Measurements from ENCODE around the gene FTMT. TPM values are rescaled to one million over a fixed set of nuclear protein-coding genes. Genes with fewer than 3 reads are reported as not detected.

FTMT gene
- total and polyA plus RNA-seq, 2 of the 4 experiments (the other 2 are of a cell fraction): not detected

DNA sequence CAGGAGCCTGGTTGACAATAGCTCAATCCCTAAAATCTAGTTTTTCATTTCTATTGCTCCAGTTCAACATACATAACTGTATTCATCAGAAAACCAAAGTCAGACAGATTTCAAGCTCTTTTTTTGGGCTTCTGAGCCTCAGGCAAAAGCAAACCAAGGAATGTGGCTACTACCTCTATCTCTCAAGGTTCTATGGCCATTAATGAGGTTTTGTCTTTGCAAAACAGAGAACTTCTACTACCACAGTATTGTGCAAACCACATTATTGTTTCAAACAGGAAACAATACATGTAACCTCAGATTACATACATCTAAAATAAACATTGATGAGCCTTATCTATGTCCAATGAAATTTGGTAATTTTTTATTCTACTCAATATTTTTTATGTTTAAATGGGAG, 35.5 kb upstream of the FTMT start:
- POLR2A ChIA-PET (ENCODE audit: unreplicated experiment): no interaction called here
- no TSS peak for BruUV-seq (replicated peaks)

More for the DNA sequence above, 35.5 kb upstream of the FTMT start:
- Histone ChIP-seq H3K79me1 (ENCODE audit: low read depth in 1 of 2, low read length in 2 of 2) (no peaks in the 10 kb centered on the region), H4K8ac (ENCODE audit: low read depth in 2 of 2, low read length in 2 of 2) (no peak overlapping the region), H3K56ac (ENCODE audit: extremely low read depth, insufficient read depth, low read length) (no peak overlapping the region), H2BK5ac (ENCODE audit: low read depth, low read length, poor library complexity, severe bottlenecking) (no peak overlapping the region), H3K9me3 (ENCODE audit: control insufficient read depth, insufficient read depth, low read length) (no peaks in the 10 kb centered on the region), H3K9me1 (ENCODE audit: insufficient read depth, low read length) (no peaks in the 10 kb centered on the region), H2BK120ac (ENCODE audit: low read depth, low read length) (no peak overlapping the region), H2AK5ac (ENCODE audit: low read depth, low read length) (no peak overlapping the region), H3K4ac (ENCODE audit: low read depth, low read length) (no peak overlapping the region), H4K20me1 (ENCODE audit: insufficient read depth, low read length) (no peaks in the 10 kb centered on the region), H4K91ac (ENCODE audit: insufficient read depth, low read depth, low read length) (no peak overlapping the region), H4K5ac (ENCODE audit: low read depth, low read length) (no peak overlapping the region), H3K36me3 (ENCODE audit: control insufficient read depth, insufficient read depth, low read length) (no peaks in the 10 kb centered on the region), H3K27me3 (ENCODE audit: control insufficient read depth, insufficient read depth, low read length) (no peaks in the 10 kb centered on the region), H3K4me2 (ENCODE audit: low read depth, low read length) (no peak overlapping the region), H3K4me3 (ENCODE audit: insufficient read depth, low read depth, low read length) (no peak overlapping the region), H3K18ac (ENCODE audit: low read depth, low read length) (no peak overlapping the region), H2BK20ac (ENCODE audit: low read depth, low read length) (no peak overlapping the region), H3K14ac (replicated peaks; ENCODE audit: low read depth, low read length) (no peak overlapping the region), H3K4me1 (ENCODE audit: control insufficient read depth, insufficient read depth, low read length) (no peaks in the 10 kb centered on the region), H3K9ac (ENCODE audit: low read depth, low read length) (no peak overlapping the region), H2BK15ac (ENCODE audit: low read depth, low read length) (no peak overlapping the region), H2AFZ (replicated peaks; ENCODE audit: low read length, poor library complexity) (no peak overlapping the region), H3K27ac (ENCODE audit: insufficient read depth, low read length) (no peak overlapping the region), H2AK9ac (replicated peaks; ENCODE audit: low read depth, low read length, poor library complexity) (no peak overlapping the region), H3K23ac (ENCODE audit: low read depth, low read length) (no peak overlapping the region)
- in situ Hi-C loops (cut with MboI; ENCODE audit: low sequenced_read_pairs) (no loop called here), dilution Hi-C loops (cut with HindIII; ENCODE audit: low sequenced_read_pairs, unreplicated experiment) (no loop called here), intact Hi-C loops (cut with micrococcal nuclease) (no loop called here)
- ATAC-seq (ENCODE audit: low read depth) (no peak), DNase-seq (no peak)
- TF ChIP-seq CTCF (conservative IDR thresholded peaks at IDR 0.05; ENCODE audit: low read depth, low read length): no peak
- TF ChIP-seq CHD1 (IDR thresholded peaks at IDR 0.05; ENCODE audit: low read depth, low read length): no peak
- no peak for TF ChIP-seq MAZ (IDR thresholded peaks at IDR 0.05; ENCODE audit: borderline replicate concordance, low read depth, low read length)
- no peak for TF ChIP-seq USF2 (IDR thresholded peaks at IDR 0.05; ENCODE audit: low read depth, low read length)
- TF ChIP-seq CEBPB (IDR thresholded peaks at IDR 0.05; ENCODE audit: low read depth, low read length): no peak
- no peak for TF ChIP-seq RAD21 (IDR thresholded peaks at IDR 0.05; ENCODE audit: low read length)
- no peak for TF ChIP-seq NFE2L2 (IDR thresholded peaks at IDR 0.05; ENCODE audit: low read depth, low read length)
- no peak for TF ChIP-seq POLR2A (IDR thresholded peaks at IDR 0.05; ENCODE audit: low read depth, low read length)
- no peak for TF ChIP-seq RFX5 (IDR thresholded peaks at IDR 0.05; ENCODE audit: low read depth, low read length)
- TF ChIP-seq, protein P1, sequence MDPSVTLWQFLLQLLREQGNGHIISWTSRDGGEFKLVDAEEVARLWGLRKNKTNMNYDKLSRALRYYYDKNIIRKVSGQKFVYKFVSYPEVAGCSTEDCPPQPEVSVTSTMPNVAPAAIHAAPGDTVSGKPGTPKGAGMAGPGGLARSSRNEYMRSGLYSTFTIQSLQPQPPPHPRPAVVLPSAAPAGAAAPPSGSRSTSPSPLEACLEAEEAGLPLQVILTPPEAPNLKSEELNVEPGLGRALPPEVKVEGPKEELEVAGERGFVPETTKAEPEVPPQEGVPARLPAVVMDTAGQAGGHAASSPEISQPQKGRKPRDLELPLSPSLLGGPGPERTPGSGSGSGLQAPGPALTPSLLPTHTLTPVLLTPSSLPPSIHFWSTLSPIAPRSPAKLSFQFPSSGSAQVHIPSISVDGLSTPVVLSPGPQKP (IDR thresholded peaks at IDR 0.05; ENCODE audit: borderline replicate concordance, low read depth, low read length): no peak
- no peak for TF ChIP-seq RCOR1 (IDR thresholded peaks at IDR 0.05; ENCODE audit: insufficient replicate concordance, low read length)
- no peak for TF ChIP-seq BHLHE40 (IDR thresholded peaks at IDR 0.05; ENCODE audit: low read depth, low read length)
- CTCF ChIA-PET: no interaction called here

Data from IMR-90 (cell line).